GM23248 (cell line): Measurements from ENCODE around the gene MET.

ENCODE experiments used
- EZH2 ChIP-seq: fragments of 200-600 bp; sonication (generic); IDR thresholded peaks from 2 replicates; pipeline ENCODE4 v1.6.1; 2018; ENCODE audit warnings: antibody characterized with exemption, mild to moderate bottlenecking; ENCODE audit not compliant: insufficient read depth, poor library complexity, severe bottlenecking
- EZH2phosphoT487 ChIP-seq: fragments of 200-600 bp; sonication (generic); IDR thresholded peaks from 2 replicates; pipeline ENCODE4 v1.6.1; 2018; ENCODE audit warnings: antibody characterized with exemption, moderate library complexity, mild to moderate bottlenecking, low read depth; ENCODE audit not compliant: insufficient read depth

- TF ChIP-seq EZH2 (no peak), EZH2phosphoT487 (no peak)
Observed at GRCh38 chr7:116801092-116801710, 129.2 kb downstream of the MET start.
